Embryonic facial prominence (tissue), 1 donor: ENCODE results near the gene TMEM131.
"Not testable (repeated sequence)": the region's sequence is repeated elsewhere in the genome, so short reads cannot be mapped to it uniquely, and the experiment has no call there.

Source experiments
- DNase-seq: peaks from one replicate; pipeline ENCODE4 v3.0.0-alpha.2; 2016; ENCODE audit errors: extremely low spot score

The TMEM131 gene

DNA sequence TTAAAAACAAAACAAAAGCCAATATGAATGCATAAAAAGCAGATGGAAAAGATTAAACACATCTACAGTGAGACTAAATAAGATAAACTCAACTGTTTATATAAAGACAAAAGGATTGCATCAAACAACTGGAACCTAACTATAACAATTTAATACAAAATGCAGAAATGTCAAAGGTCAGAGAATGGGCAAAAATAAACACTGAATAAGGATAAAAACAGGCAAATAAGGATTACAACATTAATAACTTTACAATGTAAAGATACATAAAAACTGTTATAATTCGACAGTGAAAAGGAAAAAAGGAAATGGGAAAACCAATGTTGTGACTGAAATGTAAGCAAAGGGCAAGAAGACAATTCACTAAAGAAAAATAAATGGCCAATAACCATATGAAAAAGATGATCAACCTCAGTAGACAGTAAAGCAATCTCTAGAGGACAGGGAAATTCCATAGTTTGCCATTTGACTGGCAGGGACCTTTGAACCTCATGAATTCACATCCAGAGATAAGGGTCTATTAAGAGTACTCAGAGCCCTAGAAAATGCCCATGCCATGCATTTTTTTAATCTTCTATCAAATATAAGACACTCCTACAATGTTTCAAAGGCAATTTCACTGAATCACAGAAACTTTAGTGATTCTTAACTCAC is 83.7 kb downstream of the TMEM131 start:
- DNase-seq: no peak

DNA sequence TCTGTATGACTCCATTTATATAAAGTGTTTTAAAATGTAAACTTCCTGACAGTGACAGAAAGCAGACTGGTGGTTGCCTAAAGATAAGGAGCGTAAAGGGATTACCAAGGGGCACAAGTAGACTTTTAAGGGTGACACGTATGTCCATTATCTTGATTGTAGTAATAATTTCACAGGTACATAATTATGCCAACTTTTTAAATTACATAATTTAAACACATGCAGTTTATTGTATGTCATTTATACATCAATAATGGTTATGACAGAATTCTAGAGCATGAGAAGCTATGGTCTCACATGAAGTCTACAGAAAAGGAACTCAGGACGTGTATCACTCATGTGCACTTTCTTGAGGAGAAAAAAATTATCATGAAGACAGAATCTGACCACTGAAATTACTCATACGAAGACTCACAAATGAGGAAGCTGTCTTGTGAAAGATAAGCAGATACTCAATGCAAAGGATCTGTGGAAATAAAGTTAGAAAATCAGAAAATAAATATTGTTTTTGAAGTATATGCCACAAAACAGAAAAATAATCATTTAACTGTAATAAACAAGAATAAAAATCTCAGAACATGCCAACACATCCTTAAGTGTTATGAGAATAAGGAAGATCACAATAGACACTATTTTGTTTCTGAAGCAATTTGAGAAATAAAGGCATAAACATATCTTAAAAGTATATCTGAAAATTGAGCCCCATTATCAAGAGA is 84.4 kb downstream of the TMEM131 start:
- DNase-seq: no peak

DNA sequence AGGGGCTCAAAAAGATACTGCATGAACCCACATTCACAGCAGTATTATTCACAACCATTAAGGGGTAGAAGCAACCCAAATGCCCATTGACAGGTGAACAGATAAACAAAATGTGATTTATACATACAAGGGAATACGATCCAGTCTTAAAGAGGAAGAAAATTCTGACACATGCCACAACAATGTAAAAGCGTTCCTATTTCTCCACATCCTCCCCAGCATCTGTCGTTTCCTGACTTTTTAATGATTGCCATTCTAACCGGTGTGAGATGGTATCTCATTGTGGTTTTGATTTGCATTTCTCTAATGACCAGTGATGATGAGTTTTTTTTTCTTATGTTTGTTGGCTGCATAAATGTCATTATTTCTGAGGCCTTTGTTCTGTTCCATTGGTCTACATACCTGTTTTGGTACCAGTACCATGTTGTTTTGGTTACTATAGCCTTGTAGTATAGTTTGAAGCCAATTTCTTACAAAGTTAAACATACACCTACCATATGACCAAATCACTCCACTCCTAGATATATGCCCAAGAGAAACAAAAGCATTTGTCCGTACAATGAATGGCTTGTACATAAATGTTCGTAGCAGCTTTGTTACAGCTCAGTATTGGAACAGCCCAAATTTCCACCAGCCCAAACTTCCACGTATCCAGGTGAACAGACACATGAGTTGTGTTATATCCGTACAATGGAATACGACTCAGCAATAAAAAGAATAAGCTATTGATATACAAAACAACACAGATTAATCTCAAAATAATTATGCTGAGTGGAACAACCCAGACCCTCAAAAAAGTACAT is 85.1 kb downstream of the TMEM131 start:
- no peak for DNase-seq

DNA sequence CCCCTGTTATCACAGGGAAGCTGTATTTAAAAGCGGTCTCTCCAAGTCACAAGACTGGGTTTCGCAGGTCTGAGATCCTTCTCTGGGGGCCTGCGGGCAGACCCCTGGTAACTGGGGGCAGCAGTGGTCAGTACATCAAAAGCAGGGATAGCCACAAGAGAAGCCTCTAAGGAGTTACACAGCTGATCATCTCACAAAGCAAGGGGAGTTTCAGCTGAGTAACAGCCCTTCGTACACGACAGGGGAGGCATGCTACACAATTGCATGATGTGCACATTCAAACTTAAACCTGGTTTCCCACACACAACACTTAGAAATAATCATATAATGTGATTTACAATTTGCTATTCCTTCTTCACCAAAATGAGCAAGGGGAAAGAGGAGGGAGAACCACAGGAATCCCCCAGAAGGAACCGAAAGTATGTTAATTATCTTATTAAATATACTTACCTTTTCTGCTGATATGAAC is 87.5 kb downstream of the TMEM131 start:
- no peak for DNase-seq

DNA sequence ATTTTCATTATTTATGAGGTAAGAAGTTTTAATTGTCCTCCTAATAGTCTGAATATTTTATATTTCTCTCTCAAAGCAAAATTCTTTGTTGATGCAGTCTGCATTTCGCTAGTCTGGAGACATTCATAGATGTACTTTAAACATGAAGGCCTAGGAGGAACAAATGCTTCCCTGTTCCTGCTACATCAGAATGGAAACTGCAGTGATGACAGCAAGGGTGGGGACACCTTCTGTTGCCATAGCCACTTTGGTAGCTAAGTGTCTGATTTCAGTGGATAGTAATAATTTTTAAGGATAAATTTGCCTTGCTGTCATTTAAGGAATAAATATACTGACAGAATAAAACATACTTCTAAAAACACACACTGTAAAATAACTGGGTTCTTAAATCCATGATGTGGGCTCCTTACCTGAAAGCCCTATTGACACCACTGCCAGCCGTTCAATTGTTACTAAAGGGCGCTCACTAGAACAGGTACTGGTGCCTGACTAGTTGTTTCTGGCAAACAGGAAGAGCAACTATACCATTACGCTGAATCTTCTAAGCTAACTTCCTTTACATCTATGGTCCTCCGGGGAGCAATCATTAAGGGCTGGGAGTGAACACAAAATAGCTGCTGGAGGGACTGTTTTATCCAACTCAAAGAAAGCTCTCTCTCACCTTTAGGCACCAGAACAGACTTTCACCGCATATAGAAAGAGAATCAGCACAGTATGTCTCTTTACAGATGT is 88.2 kb downstream of the TMEM131 start:
- no peak for DNase-seq

DNA sequence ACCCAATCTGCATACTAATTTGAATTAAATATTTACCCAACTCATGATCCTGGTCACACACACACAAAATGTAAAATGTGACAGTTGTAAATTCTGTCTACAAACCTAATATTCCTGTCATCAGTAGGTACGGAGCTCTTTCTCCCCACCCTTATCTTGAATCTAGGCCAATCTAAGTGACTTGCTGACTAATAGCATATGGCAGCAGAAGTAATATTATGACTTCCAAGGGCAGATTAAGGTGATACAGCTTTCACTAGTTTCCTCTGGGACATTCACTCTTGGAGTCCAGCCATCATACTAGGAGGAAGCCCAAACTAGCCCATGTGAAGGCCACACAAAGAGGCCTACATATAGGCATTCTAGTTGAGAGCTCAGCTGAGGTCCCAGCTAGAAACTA is 89.4 kb downstream of the TMEM131 start:
- DNase-seq: no peak

DNA sequence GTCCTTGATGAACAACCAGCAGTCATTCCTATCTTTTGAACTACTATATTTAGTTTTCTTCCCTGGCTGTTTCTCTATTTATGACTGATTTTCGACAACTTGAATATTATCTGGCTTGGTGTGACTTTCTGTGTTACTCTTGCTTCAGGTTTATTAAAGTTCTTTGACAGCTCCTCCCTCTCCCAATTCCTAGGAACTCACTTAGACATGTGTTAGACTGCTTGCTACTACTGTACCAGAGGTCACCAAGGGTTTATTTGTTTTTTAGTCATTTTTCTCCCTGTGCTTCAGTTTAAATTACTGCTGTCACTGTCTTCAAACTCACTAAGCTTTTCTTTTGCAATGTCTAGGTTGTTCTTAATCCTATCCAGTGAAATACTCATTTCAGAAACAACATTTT is 90.5 kb downstream of the TMEM131 start:
- DNase-seq: no peak

DNA sequence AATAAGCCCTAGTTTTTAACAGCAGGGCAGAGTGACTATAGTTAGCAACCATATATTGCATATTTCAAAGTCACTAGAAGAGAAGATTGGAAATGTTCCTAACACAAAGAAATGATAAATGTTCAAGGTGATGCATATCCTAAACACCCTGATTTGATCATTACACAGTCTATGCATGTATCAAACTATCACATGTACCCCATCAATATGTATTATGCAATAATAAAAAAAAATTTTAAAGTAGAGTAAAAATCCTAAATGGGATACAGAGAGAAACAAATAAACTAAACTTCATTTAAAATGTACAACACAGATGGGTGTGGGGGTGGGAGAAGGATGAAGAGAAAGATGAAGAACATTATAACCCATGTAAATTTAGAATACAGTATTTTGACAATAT is 93.9 kb downstream of the TMEM131 start:
- DNase-seq: no peak

DNA sequence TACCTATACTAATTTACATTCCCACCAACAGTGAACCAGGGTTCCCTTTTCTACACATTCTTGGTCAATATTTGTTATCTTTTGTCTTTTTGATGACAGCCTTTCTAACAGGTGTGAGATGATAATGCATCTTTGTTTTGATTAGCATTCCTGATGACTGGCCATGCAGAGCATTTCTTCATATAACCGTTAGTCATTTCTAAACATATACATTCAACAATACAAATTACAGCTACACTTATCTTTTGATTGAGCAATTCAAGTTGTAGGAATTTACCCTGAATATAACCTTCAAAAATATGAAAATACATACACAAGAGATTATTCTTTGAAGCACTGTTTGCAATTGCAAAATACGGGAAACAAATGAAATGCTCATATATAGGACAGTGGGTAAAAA is 94.9 kb downstream of the TMEM131 start:
- DNase-seq: no peak

DNA sequence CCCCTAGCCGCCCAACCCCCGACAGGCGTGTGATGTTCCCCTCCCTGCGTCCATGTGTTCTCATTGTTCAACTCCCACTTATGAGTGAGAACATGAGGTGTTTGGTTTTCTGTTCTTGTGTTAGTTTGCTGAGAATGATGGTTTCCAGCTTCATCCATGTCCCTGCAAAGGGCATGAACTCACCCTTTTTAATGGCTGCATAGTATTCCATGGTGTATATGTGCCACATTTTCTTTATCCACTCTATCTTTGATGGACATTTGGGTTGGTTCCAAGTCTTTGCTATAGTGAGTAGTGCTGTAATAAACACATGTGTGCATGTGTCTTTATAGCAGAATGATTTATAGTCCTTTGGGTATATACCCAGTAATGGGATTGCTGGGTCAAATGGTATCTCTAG is 102.7 kb downstream of the TMEM131 start:
- DNase-seq: not testable (repeated sequence)

DNA sequence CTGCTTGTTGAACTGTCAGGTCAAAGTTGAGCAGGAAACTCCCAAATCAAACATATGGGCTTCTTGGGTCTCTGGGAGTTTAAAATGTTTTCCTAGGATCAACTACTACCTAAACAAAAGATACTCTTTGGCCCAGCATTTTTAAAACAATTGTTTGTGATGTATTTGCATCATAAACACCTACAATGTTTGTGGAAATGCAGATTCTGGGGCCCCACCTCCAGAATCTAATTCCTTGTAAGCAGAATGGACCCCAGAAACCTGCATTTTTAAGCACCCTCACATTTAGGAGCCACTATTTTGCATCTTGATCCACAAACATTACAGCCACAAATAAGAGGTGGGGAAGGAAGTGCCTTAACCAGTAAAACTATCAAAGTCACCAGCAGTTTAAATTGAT is 104.1 kb downstream of the TMEM131 start:
- DNase-seq: no peak

DNA sequence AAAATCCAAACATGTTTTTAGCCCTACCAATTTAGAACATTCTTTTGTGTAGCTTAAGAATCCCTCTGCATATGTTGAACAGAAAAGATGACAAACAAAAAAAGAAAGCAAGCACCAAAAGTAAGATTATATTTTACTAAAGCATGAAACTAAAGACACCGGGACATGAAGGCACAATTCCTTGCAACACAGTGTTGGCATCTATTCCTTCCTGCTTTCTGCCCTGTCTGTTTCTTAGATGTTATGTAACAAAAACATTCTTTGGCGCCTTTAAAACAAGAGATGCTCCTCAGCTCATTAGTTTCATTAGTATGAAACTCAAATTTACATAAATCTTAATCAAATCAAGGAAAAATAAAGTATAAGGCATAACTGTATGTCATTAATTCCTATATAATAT is 106.6 kb downstream of the TMEM131 start:
- no peak for DNase-seq

DNA sequence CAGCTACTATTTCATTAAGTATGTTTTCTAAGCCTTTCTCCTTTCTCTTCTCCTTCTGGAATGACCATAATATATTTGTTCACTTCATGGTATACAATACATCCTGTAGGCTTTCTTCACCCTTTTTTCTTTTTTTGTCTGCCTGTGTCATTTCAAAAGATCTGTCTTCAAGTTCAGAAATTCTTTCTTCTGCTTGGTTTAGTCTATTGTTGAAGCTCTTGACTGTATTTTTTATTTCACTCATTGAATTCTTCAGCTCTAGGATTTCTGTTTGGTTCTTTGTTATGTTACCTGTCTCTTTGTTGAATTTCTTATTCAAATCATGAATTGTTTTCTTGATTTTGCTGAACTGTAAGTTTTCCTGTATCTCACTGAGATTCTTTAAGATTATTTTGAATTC is 109.9 kb downstream of the TMEM131 start:
- no peak for DNase-seq

DNA sequence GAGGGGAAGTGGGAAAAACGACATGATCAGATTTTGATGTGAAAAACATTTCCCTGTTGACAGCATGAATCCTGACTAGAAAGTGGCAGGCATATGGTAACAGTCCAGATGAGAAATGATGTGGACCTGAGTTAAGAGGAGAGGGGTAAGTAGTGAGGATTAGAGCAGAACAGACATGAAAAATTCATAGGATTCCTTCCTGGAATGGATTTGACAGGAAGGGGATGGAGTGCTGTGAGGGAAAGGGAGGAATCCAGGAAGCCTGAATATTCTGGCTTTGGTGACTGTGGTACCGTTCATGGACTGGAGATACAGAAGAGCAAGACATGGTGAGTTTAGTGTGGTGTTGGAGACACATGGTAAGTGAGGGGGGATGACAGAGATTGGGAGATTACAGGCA is 115.4 kb downstream of the TMEM131 start:
- DNase-seq: no peak

DNA sequence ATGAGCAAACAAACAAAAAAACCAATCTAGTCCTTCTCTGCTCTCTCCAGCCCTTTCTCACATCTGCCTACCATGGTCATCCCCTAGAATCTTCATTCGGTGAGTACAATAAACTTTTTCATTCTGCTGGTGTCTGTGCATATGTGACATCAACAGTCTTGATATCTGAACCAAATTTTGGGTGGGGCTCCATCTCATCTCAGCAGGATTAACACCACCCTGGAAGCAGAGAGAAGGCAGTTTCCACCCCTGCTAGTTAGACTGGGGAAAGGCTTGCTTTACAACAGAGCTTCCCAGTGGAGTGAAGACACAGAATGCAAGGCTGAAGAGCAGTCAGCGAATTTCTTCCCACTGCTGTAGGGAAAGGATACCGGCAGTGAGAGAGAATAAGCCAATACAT is 116.9 kb downstream of the TMEM131 start:
- no peak for DNase-seq

DNA sequence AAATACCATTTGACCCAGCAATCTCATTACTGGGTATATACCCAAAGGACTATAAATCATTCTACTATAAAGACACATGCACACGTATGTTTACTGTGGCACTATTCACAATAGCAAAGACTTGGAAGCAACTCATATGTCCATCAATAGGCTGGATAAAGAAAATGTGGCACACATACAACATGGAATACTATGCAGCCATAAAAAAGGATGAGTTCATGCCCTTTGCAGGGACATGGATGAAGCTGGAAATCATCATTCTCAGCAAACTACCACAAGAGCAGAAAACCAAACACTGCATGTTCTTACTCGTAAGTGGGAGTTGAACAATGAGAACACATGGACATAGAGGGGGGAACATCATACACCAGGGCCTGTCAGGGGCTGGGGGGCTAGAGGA is 117.4 kb downstream of the TMEM131 start:
- not testable (repeated sequence) for DNase-seq

DNA sequence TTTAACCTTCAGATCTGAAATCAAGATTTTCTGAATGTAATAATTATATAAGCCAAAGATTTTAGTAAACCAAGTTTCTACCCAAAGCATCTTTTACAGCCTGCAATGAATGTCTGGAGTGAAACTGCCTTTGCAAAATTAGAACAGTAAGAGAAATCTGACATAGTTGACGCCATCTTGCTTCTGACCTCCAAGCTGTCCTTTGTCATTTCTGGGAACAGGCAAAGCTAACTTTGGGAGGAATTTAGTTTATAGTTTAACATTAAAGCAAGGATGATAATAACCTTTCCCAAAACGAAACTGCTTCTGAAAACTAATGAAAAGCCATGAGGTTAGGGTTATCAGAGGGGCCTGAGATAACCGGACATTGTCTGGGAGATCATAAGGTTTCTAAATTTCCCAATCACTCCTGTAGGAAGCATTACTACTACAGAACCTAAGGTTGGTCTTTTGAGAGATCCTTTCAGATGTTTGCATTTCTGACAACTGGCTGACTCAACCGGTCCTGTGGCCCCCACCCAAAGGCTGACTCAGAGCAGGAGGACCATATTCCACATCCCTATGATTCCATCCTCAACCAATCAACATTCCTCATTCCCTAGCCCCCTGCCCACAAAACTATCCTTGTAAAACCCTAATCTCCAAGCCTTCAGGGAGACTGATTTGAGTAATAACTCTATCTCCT is 124.5 kb downstream of the TMEM131 start:
- DNase-seq: no peak

DNA sequence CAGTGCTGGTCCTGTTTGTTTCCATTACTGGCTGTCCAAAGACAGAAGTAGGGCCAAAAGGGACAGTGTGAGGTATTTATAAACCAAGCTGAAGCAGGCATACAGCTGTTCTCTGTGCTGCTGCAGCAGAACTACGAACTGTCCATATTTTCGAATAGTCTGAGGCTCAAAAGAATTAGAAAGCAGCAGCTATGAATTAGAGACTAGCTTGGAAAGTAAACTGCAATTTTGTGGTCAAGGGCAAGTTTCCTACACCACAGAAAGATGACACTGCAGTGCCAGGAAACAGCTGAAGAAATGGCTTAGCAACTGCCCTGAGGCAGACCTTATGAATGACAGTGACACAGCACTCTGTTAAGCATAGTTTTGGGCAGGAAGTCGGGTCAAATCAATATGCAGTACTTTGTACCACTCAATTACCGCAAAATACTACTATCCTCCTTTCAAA is 125.3 kb downstream of the TMEM131 start:
- peak; percentile 64 for DNase-seq

DNA sequence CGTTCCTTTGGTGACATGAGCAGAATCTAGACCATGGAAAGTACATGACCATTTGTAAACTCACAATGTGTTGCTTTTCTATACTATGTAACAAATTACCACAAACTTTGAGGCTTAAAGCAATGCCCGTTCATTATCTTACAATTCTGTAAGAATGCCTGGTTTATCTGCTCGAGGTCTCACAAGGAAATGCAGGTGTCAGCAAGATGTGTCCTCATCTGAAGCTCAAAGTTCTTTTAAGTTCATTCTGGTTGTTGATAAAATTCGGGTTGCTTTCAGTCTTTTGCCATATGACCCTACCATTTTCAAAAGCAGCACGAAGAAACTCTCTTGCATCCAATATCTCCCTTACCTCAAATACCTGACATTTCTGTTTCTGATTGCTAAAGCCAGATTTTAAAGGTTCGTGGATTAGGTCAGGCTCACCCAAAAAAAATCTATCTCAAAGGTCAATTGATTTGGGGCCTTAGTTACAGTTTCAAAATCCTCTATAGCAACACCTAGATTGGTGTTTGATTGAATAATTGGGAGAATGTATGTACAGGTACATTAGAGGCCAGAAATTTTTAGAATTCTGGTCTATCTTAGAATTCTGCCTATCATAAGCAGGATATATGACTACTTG is 125.9 kb downstream of the TMEM131 start:
- no peak for DNase-seq

DNA sequence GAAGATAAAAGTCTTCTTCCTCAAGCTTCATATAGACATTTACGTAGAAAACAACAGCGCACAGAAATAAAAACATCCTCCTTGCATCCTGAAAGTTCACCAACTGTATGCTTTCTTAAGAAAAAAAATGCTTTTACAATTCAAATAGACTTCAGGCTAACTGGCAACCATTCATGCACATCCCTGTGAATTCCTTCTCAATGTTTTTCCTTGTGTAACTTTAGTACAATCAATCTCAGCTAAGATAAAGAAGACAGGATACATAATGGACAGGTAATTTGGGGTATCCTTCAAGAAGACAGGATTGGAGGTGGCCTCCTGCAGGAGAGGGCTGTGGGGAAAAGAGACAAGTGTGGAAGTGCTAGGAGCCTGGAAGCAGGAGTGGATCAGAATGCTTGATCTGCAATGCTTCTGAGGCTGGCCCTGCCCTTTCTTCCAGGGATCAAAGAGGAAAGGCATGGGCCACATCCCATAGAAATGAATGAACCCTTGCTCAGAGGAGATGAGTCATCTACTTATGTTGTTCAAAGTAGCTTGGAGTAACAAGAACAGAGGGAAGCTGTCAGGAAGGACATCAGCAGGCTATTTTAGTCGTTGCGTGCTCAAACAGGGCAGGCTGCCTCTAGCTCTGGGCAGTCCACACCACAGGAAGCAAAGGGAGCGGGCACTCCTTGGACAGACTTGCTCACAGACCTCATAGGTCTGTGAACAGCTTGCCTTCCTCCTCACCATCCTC is 126.6 kb downstream of the TMEM131 start:
- DNase-seq: no peak
